ENCODE results near the gene GALT.

The GALT gene

DNA sequence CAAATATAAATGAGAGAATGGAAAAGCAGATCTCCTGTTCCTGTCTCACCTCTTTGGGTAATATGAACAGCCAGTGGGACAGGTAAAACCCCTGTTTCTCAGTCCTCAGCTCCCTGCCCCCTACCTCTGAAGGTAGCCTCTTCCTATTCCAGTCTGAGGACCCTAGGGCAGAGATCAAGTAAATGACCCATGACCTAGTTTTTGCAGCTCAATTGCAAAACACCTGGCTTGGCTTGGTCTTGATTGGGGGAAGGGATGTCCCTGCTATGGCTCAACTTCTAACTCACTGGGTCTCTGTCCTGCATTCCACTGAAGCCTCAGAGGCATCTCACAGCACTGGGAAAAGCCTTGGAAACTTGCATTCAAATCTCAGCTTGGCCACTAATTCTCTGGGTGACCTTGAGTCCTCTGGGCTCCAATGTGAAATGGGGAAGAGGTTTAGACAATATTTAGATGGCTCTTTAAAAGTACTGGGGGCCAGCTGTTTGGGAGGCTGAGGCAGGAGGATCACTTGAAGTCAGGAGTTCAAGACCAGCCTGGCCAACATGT is 1.6 kb upstream of the GALT start:
- Histone ChIP-seq H3K36me3 (ENCODE audit: control insufficient read depth, insufficient read depth, low read length) (peaks cover 12% of the 10 kb centered on the region), H3K4me3 (replicated peaks; ENCODE audit: low read depth, low read length) (no peak overlapping the region), H3K27me3 (replicated peaks; ENCODE audit: control insufficient read depth, insufficient read depth, low read length) (no peaks in the 10 kb centered on the region)
- DNase-seq (ENCODE audit: extremely low read depth, insufficient read length) = no peak
- TF ChIP-seq, protein P1, sequence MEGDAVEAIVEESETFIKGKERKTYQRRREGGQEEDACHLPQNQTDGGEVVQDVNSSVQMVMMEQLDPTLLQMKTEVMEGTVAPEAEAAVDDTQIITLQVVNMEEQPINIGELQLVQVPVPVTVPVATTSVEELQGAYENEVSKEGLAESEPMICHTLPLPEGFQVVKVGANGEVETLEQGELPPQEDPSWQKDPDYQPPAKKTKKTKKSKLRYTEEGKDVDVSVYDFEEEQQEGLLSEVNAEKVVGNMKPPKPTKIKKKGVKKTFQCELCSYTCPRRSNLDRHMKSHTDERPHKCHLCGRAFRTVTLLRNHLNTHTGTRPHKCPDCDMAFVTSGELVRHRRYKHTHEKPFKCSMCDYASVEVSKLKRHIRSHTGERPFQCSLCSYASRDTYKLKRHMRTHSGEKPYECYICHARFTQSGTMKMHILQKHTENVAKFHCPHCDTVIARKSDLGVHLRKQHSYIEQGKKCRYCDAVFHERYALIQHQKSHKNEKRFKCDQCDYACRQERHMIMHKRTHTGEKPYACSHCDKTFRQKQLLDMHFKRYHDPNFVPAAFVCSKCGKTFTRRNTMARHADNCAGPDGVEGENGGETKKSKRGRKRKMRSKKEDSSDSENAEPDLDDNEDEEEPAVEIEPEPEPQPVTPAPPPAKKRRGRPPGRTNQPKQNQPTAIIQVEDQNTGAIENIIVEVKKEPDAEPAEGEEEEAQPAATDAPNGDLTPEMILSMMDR (IDR thresholded peaks at IDR 0.05; ENCODE audit: insufficient read depth, low read length, poor library complexity, severe bottlenecking) = no peak

DNA sequence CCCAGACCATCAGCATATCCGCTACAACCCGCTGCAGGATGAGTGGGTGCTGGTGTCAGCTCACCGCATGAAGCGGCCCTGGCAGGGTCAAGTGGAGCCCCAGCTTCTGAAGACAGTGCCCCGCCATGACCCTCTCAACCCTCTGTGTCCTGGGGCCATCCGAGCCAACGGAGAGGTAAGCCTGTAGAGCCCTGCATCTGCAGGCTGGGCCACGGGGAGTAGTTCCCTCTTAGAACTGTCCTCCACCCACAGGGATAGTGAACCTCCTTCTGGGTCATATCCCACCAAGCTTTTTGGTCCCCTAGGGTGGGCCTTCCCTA is 569 bp downstream of the GALT start:
- Histone ChIP-seq H3K36me3 (ENCODE audit: control insufficient read depth, insufficient read depth, low read length) (peaks cover 19% of the 10 kb centered on the region), H3K27me3 (replicated peaks; ENCODE audit: control insufficient read depth, insufficient read depth, low read length) (no peaks in the 10 kb centered on the region), H3K4me3 (replicated peaks; ENCODE audit: low read depth, low read length) (peak overlapping the region; percentile 97)
- DNase-seq (ENCODE audit: extremely low read depth, insufficient read length) = no peak
- TF ChIP-seq, protein P1 (IDR thresholded peaks at IDR 0.05; ENCODE audit: insufficient read depth, low read length, poor library complexity, severe bottlenecking) = no peak

DNA sequence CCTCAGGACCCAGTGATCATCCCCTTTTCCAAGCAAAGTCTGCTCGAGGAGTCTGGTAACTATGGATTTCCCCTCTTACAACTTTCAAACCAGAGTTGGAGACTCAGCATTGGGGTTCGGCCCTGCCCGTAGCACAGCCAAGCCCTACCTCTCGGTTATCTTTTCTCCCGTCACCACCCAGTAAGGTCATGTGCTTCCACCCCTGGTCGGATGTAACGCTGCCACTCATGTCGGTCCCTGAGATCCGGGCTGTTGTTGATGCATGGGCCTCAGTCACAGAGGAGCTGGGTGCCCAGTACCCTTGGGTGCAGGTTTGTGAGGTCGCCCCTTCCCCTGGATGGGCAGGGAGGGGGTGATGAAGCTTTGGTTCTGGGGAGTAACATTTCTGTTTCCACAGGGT is 1.2 kb downstream of the GALT start:
- TF ChIP-seq, protein P1 (IDR thresholded peaks at IDR 0.05; ENCODE audit: insufficient read depth, low read length, poor library complexity, severe bottlenecking) = no peak
- Histone ChIP-seq H3K27me3 (replicated peaks; ENCODE audit: control insufficient read depth, insufficient read depth, low read length) (no peaks in the 10 kb centered on the region), H3K36me3 (ENCODE audit: control insufficient read depth, insufficient read depth, low read length) (peaks cover 19% of the 10 kb centered on the region), H3K4me3 (replicated peaks; ENCODE audit: low read depth, low read length) (peak overlapping the region; percentile 97)
- no peak for DNase-seq (ENCODE audit: extremely low read depth, insufficient read length)

DNA sequence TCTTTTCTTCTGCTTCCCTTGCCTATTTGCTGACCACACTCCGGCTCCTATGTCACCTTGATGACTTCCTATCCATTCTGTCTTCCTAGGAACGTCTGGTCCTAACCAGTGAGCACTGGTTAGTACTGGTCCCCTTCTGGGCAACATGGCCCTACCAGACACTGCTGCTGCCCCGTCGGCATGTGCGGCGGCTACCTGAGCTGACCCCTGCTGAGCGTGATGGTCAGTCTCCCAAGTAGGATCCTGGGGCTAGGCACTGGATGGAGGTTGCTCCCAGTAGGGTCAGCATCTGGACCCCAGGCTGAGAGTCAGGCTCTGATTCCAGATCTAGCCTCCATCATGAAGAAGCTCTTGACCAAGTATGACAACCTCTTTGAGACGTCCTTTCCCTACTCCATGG is 2.2 kb downstream of the GALT start:
- peaks cover 19% of the 10 kb centered on the region for H3K36me3 ChIP-seq (ENCODE audit: control insufficient read depth, insufficient read depth, low read length)
- TF ChIP-seq, protein P1 (IDR thresholded peaks at IDR 0.05; ENCODE audit: insufficient read depth, low read length, poor library complexity, severe bottlenecking) = no peak
- no peak overlapping the region for H3K4me3 ChIP-seq (replicated peaks; ENCODE audit: low read depth, low read length)
- DNase-seq (ENCODE audit: extremely low read depth, insufficient read length) = no peak
- no peaks in the 10 kb centered on the region for H3K27me3 ChIP-seq (replicated peaks; ENCODE audit: control insufficient read depth, insufficient read depth, low read length)

DNA sequence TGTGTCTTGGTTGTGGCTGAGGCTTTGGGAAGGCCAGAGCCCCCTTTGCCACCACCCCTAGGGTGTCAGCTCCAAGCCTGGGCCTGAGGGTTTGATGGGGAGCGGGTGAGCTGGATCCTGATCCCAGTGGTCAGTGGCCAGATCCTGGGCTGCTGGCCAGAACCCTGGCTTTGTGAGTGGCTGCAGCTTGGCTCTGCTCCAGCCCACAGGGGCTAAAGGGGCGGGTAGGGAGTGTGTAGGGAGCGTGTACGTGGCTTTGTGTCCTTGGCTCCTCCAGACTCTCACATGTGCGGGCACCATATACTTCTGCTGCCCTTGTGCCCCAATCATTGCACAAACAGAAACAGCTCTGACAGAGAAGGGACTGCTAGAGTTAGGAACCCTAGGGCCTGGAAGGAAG is 4.3 kb downstream of the GALT start:
- Histone ChIP-seq H3K4me3 (replicated peaks; ENCODE audit: low read depth, low read length) (no peak overlapping the region), H3K36me3 (ENCODE audit: control insufficient read depth, insufficient read depth, low read length) (peaks cover 19% of the 10 kb centered on the region), H3K27me3 (replicated peaks; ENCODE audit: control insufficient read depth, insufficient read depth, low read length) (no peaks in the 10 kb centered on the region)
- TF ChIP-seq, protein P1 (IDR thresholded peaks at IDR 0.05; ENCODE audit: insufficient read depth, low read length, poor library complexity, severe bottlenecking) = no peak
- DNase-seq (ENCODE audit: extremely low read depth, insufficient read length) = no peak

DNA sequence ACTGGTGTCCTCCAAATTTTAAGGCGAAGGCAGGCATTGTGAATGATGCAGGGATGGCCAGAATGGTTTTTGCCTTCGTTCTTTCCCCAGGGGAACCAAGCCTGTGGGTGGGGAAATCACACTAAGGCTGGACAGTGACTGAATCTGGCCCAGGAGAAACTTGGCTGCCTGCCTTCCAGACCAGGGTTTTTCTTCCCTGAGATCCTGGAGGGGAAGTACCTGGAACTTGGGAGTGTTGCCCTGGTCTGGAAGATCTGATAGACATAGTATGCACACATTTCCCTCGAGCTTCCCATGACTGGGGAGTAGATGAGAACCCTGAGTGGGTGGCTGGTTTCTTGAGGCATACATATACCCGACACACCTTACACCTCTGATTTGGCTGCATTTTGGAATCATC is 4.8 kb downstream of the GALT start:
- TF ChIP-seq, protein P1 (IDR thresholded peaks at IDR 0.05; ENCODE audit: insufficient read depth, low read length, poor library complexity, severe bottlenecking) = no peak
- Histone ChIP-seq H3K4me3 (replicated peaks; ENCODE audit: low read depth, low read length) (no peak overlapping the region), H3K36me3 (ENCODE audit: control insufficient read depth, insufficient read depth, low read length) (peaks cover 19% of the 10 kb centered on the region), H3K27me3 (replicated peaks; ENCODE audit: control insufficient read depth, insufficient read depth, low read length) (no peaks in the 10 kb centered on the region)
- no peak for DNase-seq (ENCODE audit: extremely low read depth, insufficient read length)
